ENCODE measurements around the gene OLFM1.

DNA sequence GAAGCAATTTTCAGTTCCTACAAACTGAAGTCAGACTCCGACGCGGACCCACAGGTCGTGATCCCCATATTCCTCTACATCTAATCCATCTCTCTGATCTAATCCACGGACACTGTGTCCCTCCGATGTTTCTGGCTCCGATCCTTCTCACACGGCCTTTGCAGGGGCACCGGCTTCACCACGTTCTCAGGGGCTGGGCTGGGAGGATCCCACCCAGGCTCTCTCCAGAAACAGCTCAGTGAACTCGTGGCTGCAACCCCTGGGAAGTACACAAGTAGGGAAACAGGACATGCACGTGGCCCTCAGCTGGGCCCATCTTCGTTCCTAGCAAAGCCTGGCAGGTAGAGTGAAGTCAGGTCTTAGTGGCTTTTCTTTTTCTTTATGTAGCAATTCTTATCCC, 49.1 kb upstream of the OLFM1 start:
- TF ChIP-seq EGR1 (IDR thresholded peaks at IDR 0.05), result no peak
- TF ChIP-seq, protein P1, sequence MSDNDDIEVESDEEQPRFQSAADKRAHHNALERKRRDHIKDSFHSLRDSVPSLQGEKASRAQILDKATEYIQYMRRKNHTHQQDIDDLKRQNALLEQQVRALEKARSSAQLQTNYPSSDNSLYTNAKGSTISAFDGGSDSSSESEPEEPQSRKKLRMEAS (IDR thresholded peaks at IDR 0.05), result no peak
- TF ChIP-seq EP300 (IDR thresholded peaks at IDR 0.05; ENCODE audit: borderline replicate concordance), result no peak
- TF ChIP-seq YY1 (IDR thresholded peaks at IDR 0.05; ENCODE audit: low read depth), result no peak
- no peak for TF ChIP-seq TAF1 (IDR thresholded peaks at IDR 0.05; ENCODE audit: low read depth)

All from Ishikawa (cell line).